Endothelial cell of umbilical vein (primary cell): Measurements from ENCODE around the gene FBXW7. TPM values are rescaled to one million over a fixed set of nuclear protein-coding genes. Genes with fewer than 3 reads are reported as not detected.

Experiments
- BruUV-seq: library from RNA; stranded (reverse); fragments of 400-500 nt; replicated peaks from 2 replicates; lab custom pipeline; 2021; lab: Mats Ljungman, UMichigan
- CTCF ChIA-PET: fragments of 300-600, 350-600 bp; sonication (Branson Sonifier 250); formaldehyde crosslinking; loops from one replicate; lab custom pipeline; 2021; ENCODE audit warnings: antibody characterized with exemption, inconsistent platforms; lab: Charles Lee
- POLR2A ChIA-PET: fragments of 300-600, 350-600 bp; sonication (Branson Sonifier 250); formaldehyde crosslinking; loops from one replicate; lab custom pipeline; 2021; ENCODE audit warnings: antibody characterized with exemption, inconsistent platforms; lab: Charles Lee
- DNase-seq: peaks from one replicate; pipeline ENCODE4 v3.0.0-alpha.2; 2011; ENCODE audit warnings: low read depth, low spot score
- FAIRE-seq: peaks from 2 replicates; lab custom pipeline; 2011; peaks lifted over from hg19 to GRCh38; lab: Jason Lieb, UNC
- H2AFZ ChIP-seq: 2 replicates; pipeline ENCODE4 v1.6.0; 2012; ENCODE audit warnings: low read depth, low read length, control low read depth, inconsistent platforms
- H3K27ac ChIP-seq: 2 replicates; pipeline ENCODE4 v1.5.1; 2011; ENCODE audit warnings: low read depth, mild to moderate bottlenecking, control low read depth, low read length, moderate library complexity; ENCODE audit not compliant: insufficient read depth
- H3K27me3 ChIP-seq, 2 experiments: 2 replicates each; pipeline versions ENCODE4 v1.6.0 to v1.6.1; 2011; ENCODE audit warnings: low read length in 2 of 2, mixed read lengths in 1 of 2; ENCODE audit not compliant: control insufficient read depth in 2 of 2, insufficient read depth in 2 of 2
- H3K36me3 ChIP-seq, 2 experiments: 2 replicates in 1 of 2; 3 replicates in 1 of 2; pipeline ENCODE4 v1.5.1; 2011; ENCODE audit warnings: low read length in 2 of 2, mild to moderate bottlenecking in 1 of 2, moderate library complexity in 1 of 2; ENCODE audit not compliant: control insufficient read depth in 2 of 2, insufficient read depth in 2 of 2; ENCODE audit errors: extremely low read depth in 1 of 2
- H3K4me1 ChIP-seq: 3 replicates; pipeline ENCODE4 v1.5.1; 2011; ENCODE audit warnings: mild to moderate bottlenecking, low read length; ENCODE audit not compliant: control insufficient read depth, insufficient read depth; ENCODE audit errors: extremely low read depth
- H3K4me2 ChIP-seq: 2 replicates; pipeline ENCODE4 v1.6.1; 2011; ENCODE audit warnings: low read length, control low read depth, mixed read lengths; ENCODE audit not compliant: insufficient read depth
- H3K4me3 ChIP-seq, 3 experiments: fragments of 200-600 bp in 1 of 3; sonication (generic), shearing (Covaris generic) in 1 of 3; replicated peaks in 1 of 3; 2 replicates each; pipeline ENCODE4 v1.5.1; 2011 to 2016; ENCODE audit warnings: control low read depth in 3 of 3, low read length in 3 of 3, mild to moderate bottlenecking in 2 of 3, inconsistent platforms in 1 of 3, low read depth in 1 of 3, moderate library complexity in 1 of 3; ENCODE audit not compliant: insufficient read depth in 1 of 3
- H3K79me2 ChIP-seq: 2 replicates; pipeline ENCODE4 v1.6.0; 2012; ENCODE audit warnings: low read length, inconsistent platforms; ENCODE audit not compliant: control insufficient read depth, insufficient read depth
- H3K9ac ChIP-seq: replicated peaks from 2 replicates; pipeline ENCODE3; 2011; ENCODE audit warnings: low read length, control low read depth; ENCODE audit not compliant: insufficient read depth; ENCODE audit errors: extremely low read depth
- H3K9me1 ChIP-seq: replicated peaks from 3 replicates; pipeline ENCODE4 v1.6.0; 2011; ENCODE audit warnings: mild to moderate bottlenecking, low read length; ENCODE audit not compliant: control insufficient read depth, insufficient read depth; ENCODE audit errors: extremely low read depth
- H3K9me3 ChIP-seq: replicated peaks from 2 replicates; pipeline ENCODE4 v1.5.1; 2012; ENCODE audit warnings: low read length, inconsistent platforms; ENCODE audit not compliant: control insufficient read depth, insufficient read depth
- H4K20me1 ChIP-seq: replicated peaks from 2 replicates; pipeline ENCODE3; 2011; ENCODE audit warnings: mild to moderate bottlenecking, low read length; ENCODE audit not compliant: control insufficient read depth, insufficient read depth; ENCODE audit errors: extremely low read depth
- EZH2 ChIP-seq: IDR thresholded peaks from 2 replicates; pipeline ENCODE4 v1.6.1; 2012; ENCODE audit warnings: borderline replicate concordance, low read depth, mild to moderate bottlenecking, moderate library complexity, low read length, inconsistent platforms; ENCODE audit not compliant: severe bottlenecking
- FOS ChIP-seq: IDR thresholded peaks from 2 replicates; pipeline ENCODE4 v1.6.1; 2011; ENCODE audit warnings: mild to moderate bottlenecking, low read length, moderate library complexity, borderline replicate concordance; ENCODE audit not compliant: insufficient read depth
- GATA2 ChIP-seq: IDR thresholded peaks from 2 replicates; pipeline ENCODE4 v1.7.0; 2011; ENCODE audit warnings: low read depth, mild to moderate bottlenecking, moderate library complexity, mixed read lengths, low read length; ENCODE audit not compliant: insufficient read length, insufficient read depth
- JUN ChIP-seq: IDR thresholded peaks from 2 replicates; pipeline ENCODE4 v1.6.1; 2011; ENCODE audit warnings: borderline replicate concordance, low read depth; ENCODE audit not compliant: insufficient read length, insufficient read depth
- MAX ChIP-seq: IDR thresholded peaks from 2 replicates; pipeline ENCODE4 v1.6.1; 2011; ENCODE audit not compliant: insufficient read depth, insufficient read length
- MYC ChIP-seq: IDR thresholded peaks from one replicate; pipeline ENCODE4 v1.6.1; 2011; ENCODE audit warnings: mild to moderate bottlenecking, low read depth, low read length
- POLR2A ChIP-seq: IDR thresholded peaks from 2 replicates; pipeline ENCODE4 v1.6.1; 2012; ENCODE audit warnings: low read depth, mild to moderate bottlenecking, control low read depth, low read length
- POLR2AphosphoS5 ChIP-seq: IDR thresholded peaks from 2 replicates; pipeline ENCODE4 v1.6.1; 2012; ENCODE audit warnings: low read depth, mild to moderate bottlenecking, control low read depth, low read length, moderate library complexity; ENCODE audit not compliant: insufficient read depth
- dilution Hi-C: fragments of 300-500 bp; cut with MboI; formaldehyde crosslinking; loops from one replicate; pipeline ENCODE4 v1.15.0; 2019; ENCODE audit warnings: low sequenced_read_pairs; ENCODE audit not compliant: extremely low pct_ligation_motif_present
- intact Hi-C: fragments of 100-400 bp; cut with micrococcal nuclease; formaldehyde crosslinking; loops from one replicate; pipeline ENCODE4 v1.10.0; 2022
- polyA plus RNA-seq, 4 experiments: library from polyadenylated mRNA; depleted of rRNA in 3 of 4; stranded (reverse) in 3 of 4; unstranded in 1 of 4; fragments of >200 nt; gene quantifications; 2 replicates each; pipeline versions ENCODE4 v1.2.1 to v1.2.3, GENCODE V29; 2011 to 2012; ENCODE audit warnings: missing spikeins in 1 of 4
- total RNA-seq: library from RNA; stranded (reverse); gene quantifications from 2 replicates; pipeline ENCODE4 v1.2.3, GENCODE V29; 2021
- TF ChIP-seq, protein P1 (sequence below), 2 donors: IDR thresholded peaks; 1 replicate in 1 of 2; 2 replicates in 1 of 2; pipeline ENCODE4 v1.5.1; 2011; ENCODE audit warnings: low read length in 2 of 2, mild to moderate bottlenecking in 2 of 2, moderate library complexity in 2 of 2, control low read depth in 1 of 2, inconsistent platforms in 1 of 2, low read depth in 1 of 2; ENCODE audit not compliant: insufficient read depth in 1 of 2; ENCODE audit errors: extremely low read depth in 1 of 2

FBXW7 gene
- total and polyA plus RNA-seq, 2 donors (not counting 3 experiments of a cell fraction or from before 2014, with no cell fraction given), result 7.0 to 28.1 TPM

GRCh38 chr4:152385551-152385950 is 150.3 kb downstream of the FBXW7 start:
- Histone ChIP-seq H3K27me3 (no peaks in the 10 kb centered on the region), H2AFZ (no peak overlapping the region), H4K20me1 (no peaks in the 10 kb centered on the region), H3K4me3 (no peak overlapping the region), H3K9me3 (no peaks in the 10 kb centered on the region), H3K4me2 (no peak overlapping the region), H3K36me3 (no peaks in the 10 kb centered on the region), H3K79me2 (peaks cover 22% of the 10 kb centered on the region), H3K4me1 (no peaks in the 10 kb centered on the region), H3K27ac (no peak overlapping the region), H3K9ac (no peak overlapping the region), H3K9me1 (no peaks in the 10 kb centered on the region)
- CTCF ChIA-PET, result interaction anchor here (0.6 to 2.2 kb wide), 27 partner anchors 8 to 1268 kb away, joined by 3 to 19 read pairs (median 4); no protein-coding TSS in a partner anchor
- dilution Hi-C loops (no loop called here), intact Hi-C loops (loop anchor here (1.0 to 5.0 kb wide), 3 partner anchors 339 to 623 kb away; partner anchors contain the start of gene GATB)
- FAIRE-seq (no peak), DNase-seq (peak; percentile 23)
- POLR2A ChIA-PET, result no interaction called here
- no TSS peak for BruUV-seq
- TF ChIP-seq POLR2AphosphoS5, result no peak
- TF ChIP-seq, protein P1, sequence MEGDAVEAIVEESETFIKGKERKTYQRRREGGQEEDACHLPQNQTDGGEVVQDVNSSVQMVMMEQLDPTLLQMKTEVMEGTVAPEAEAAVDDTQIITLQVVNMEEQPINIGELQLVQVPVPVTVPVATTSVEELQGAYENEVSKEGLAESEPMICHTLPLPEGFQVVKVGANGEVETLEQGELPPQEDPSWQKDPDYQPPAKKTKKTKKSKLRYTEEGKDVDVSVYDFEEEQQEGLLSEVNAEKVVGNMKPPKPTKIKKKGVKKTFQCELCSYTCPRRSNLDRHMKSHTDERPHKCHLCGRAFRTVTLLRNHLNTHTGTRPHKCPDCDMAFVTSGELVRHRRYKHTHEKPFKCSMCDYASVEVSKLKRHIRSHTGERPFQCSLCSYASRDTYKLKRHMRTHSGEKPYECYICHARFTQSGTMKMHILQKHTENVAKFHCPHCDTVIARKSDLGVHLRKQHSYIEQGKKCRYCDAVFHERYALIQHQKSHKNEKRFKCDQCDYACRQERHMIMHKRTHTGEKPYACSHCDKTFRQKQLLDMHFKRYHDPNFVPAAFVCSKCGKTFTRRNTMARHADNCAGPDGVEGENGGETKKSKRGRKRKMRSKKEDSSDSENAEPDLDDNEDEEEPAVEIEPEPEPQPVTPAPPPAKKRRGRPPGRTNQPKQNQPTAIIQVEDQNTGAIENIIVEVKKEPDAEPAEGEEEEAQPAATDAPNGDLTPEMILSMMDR (IDR thresholded peaks at IDR 0.05; ENCODE audit: extremely low read depth in 1 of 2, insufficient read depth in 1 of 2, low read depth in 1 of 2, low read length in 2 of 2), result peak; percentile 30 to 31

DNA sequence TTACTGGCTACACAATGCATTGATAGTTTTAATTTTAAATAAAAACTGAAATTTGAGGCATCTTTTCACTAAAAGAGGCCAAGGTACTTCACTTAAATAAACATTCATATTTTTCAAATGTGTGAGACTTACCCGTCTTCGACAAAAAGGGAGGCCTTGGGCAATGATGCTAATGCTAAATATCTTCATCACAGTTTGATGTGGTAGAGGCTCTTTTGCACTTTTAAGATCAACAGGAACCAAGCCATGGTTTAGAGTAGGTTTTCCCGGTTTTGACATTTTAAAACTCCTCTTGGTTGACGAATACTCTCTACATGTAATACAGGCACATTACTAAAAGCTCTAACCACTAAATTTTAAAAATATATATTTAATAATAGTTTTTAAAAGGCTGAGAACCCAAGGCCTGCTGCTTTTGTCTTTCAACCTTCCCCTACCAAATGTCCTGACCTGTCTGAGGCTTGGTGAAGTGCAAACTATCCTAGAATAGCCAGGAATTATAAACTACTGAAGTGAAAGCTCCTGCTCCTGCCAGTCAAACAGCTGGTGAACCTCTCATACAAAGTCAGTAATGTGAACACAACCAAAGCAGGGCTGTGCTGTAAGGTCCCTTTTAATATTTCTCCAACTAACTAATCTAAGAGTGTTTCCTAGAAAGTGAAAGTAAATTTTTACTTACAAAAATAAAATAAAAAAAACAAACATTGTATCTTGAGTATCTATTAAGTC is 153.7 kb downstream of the FBXW7 start:
- no peak overlapping the region for H2AFZ ChIP-seq
- no peaks in the 10 kb centered on the region for H4K20me1 ChIP-seq
- BruUV-seq, result no TSS peak
- CTCF ChIA-PET, result interaction anchor here (0.8 to 2.9 kb wide), 4 partner anchors 9 to 336 kb away, joined by 3 to 10 read pairs (median 4); no protein-coding TSS in a partner anchor
- H3K4me1 ChIP-seq, result no peaks in the 10 kb centered on the region
- no peaks in the 10 kb centered on the region for H3K27me3 ChIP-seq
- H3K79me2 ChIP-seq, result peaks cover 20% of the 10 kb centered on the region
- peak overlapping the region; percentile 16 for H3K9ac ChIP-seq
- intact Hi-C loops, result loop anchor here (5.0 kb wide), 1 partner anchor 275 kb away; no protein-coding TSS in a partner anchor
- dilution Hi-C loops, result no loop called here
- no peak overlapping the region for H3K4me3 ChIP-seq
- no peaks in the 10 kb centered on the region for H3K9me1 ChIP-seq
- no peaks in the 10 kb centered on the region for H3K36me3 ChIP-seq
- FAIRE-seq (no peak), DNase-seq (peak; percentile 14)
- H3K9me3 ChIP-seq, result no peaks in the 10 kb centered on the region
- POLR2A ChIA-PET, result no interaction called here
- peak overlapping the region; percentile 31 for H3K4me2 ChIP-seq
- H3K27ac ChIP-seq, result no peak overlapping the region
- TF ChIP-seq FOS, result no peak
- TF ChIP-seq, protein P1 (IDR thresholded peaks at IDR 0.05; ENCODE audit: extremely low read depth in 1 of 2, insufficient read depth in 1 of 2, low read depth in 1 of 2, low read length in 2 of 2), result no peak
- TF ChIP-seq MAX, result no peak
- no peak for TF ChIP-seq JUN
- TF ChIP-seq POLR2AphosphoS5, result no peak
- TF ChIP-seq GATA2, result no peak
- TF ChIP-seq MYC, result no peak
- no peak for TF ChIP-seq POLR2A
- no peak for TF ChIP-seq EZH2
